AG09309 (cell line): ENCODE data around the gene IRF2.

Source experiments
- DNase-seq: peaks from one replicate; pipeline ENCODE4 v3.0.0-alpha.2; 2010; ENCODE audit warnings: low read depth
- H3K4me3 ChIP-seq: 2 replicates; pipeline ENCODE4 v1.5.1; 2011; ENCODE audit warnings: mild to moderate bottlenecking, low read depth, low read length, moderate library complexity; ENCODE audit not compliant: control insufficient read depth
- TF ChIP-seq, protein P1 (sequence below): IDR thresholded peaks from 2 replicates; pipeline ENCODE4 v1.5.1; 2011; ENCODE audit warnings: mild to moderate bottlenecking, low read depth, low read length, inconsistent platforms; ENCODE audit not compliant: insufficient read depth, control insufficient read depth; ENCODE audit errors: missing control alignments

IRF2 gene

DNA sequence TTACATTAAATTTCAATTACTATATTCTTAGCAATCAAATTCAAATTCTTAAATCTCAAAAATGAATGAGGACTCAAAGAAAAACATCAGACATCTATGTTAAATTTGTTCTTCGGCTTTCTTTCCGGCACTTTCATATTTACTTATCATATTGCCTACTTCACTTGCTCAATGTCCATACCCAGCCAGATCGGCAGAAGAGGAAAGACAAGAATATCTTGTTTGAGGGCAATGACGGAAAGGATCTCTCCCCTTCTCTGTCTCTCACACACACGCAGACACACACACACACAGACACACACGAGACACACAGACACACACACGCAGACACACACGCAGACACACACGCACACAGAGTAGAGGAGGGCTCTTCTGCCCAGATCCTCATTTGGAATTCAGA lies 13.2 kb upstream of the IRF2 start:
- TF ChIP-seq, protein P1, sequence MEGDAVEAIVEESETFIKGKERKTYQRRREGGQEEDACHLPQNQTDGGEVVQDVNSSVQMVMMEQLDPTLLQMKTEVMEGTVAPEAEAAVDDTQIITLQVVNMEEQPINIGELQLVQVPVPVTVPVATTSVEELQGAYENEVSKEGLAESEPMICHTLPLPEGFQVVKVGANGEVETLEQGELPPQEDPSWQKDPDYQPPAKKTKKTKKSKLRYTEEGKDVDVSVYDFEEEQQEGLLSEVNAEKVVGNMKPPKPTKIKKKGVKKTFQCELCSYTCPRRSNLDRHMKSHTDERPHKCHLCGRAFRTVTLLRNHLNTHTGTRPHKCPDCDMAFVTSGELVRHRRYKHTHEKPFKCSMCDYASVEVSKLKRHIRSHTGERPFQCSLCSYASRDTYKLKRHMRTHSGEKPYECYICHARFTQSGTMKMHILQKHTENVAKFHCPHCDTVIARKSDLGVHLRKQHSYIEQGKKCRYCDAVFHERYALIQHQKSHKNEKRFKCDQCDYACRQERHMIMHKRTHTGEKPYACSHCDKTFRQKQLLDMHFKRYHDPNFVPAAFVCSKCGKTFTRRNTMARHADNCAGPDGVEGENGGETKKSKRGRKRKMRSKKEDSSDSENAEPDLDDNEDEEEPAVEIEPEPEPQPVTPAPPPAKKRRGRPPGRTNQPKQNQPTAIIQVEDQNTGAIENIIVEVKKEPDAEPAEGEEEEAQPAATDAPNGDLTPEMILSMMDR: no peak
- no peak for DNase-seq
- no peak overlapping the region for H3K4me3 ChIP-seq

DNA sequence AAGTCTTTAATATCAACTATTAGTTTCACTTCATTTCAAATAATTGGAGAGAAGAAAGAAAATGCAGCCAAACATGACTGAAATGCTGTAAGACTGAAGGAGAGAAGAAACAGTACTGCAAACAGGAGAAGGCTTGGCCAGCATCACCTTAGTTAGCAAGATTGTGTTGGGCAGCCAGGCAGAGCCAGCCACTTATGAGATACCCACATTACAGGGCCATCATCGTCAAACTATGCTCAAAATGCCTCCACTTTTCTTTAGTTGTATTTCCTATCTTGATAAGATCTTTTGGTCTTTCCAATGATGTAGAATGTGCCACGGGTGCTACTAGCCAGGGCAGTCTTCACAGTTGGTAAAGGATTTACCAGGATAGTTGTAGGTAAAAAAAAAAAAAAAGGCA lies 10.9 kb upstream of the IRF2 start:
- H3K4me3 ChIP-seq: no peak overlapping the region
- TF ChIP-seq, protein P1: no peak
- no peak for DNase-seq

GRCh38 chr4:184481544-184481943 lies 7.2 kb upstream of the IRF2 start:
- no peak for DNase-seq
- H3K4me3 ChIP-seq: no peak overlapping the region
- TF ChIP-seq, protein P1: no peak

DNA sequence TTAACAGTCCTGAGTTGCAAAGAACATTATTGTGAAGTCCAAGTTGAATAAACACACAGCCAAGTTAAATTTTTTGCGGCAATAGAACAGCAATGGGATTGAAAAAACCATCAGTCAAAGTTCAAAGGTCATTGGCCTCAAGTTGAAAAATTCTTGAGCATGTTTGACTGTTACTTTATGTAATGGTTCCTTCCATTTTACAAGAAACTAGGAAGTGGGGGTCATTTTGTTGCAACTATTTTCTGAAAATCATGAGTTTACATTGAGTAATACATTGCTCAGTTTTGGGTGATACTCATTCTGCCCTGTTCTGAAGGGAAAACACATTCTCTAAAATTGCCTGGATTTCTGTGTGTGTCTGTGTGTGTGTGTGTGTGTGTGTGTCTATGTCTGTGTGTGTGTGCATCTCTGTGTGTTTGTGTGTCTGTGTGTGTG lies 5.2 kb upstream of the IRF2 start:
- TF ChIP-seq, protein P1: no peak
- no peak for DNase-seq
- H3K4me3 ChIP-seq: no peak overlapping the region

DNA sequence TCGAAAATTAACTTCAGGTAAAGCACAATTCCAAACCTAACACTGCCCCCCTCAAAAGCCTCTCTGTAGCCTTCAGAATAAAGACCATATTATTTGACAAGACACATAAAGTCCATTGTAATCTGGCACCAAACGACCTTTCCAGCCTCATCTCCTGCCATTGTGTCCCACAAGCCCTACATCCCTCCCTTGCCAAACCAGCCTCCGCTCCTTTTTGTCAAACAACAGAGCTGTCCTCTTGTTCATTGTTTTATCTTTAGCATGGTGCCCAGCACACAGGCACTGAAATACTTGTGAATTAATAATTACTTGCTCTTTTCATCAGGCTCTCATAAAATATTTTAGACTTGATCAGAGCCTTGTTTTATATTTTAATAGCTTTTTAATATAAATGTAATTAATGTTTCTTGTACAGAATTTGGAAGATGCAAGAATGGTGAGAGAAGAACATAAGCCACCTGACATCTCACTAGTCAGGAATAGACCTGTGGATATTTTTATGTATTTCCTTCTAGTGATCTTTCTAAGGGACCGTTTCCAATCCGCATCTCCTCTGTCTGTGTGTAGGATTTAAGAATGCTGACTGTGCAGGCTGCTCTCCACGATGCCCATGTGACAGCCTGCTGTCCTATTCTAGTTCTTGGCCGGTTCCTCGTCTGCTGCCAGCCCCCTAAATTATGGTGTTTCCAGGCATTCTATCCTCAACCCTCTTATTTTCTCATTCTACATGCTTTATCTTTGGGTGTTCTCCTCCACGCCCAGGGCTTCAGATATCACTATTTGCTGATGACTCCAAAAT lies 3.0 kb upstream of the IRF2 start:
- H3K4me3 ChIP-seq: no peak overlapping the region
- TF ChIP-seq, protein P1: no peak
- no peak for DNase-seq

- H3K4me3 ChIP-seq: no peak overlapping the region
- TF ChIP-seq, protein P1: no peak
- DNase-seq: no peak
Measured at GRCh38 chr4:184476695-184477094, 2.3 kb upstream of the IRF2 start.

DNA sequence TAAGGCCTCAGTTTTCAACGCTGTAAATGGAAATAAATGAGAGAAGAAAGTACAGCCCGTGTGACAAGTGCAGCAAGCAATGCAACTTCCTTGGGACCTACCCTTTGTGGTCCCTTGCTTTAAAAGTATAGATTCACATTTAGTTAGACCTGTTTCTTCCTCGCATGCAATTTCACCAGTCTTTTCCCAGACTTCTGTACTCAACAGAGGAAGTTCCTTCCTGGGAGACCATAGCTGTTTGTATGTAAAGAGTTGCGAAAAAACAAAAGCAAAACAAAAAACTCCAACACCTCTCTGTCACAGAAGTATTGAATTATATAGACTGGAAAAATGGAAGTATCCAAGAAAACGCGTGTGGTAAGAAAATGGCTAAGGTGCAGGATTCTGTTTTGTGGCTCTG lies 1.1 kb upstream of the IRF2 start:
- no peak for DNase-seq
- H3K4me3 ChIP-seq: peak overlapping the region; percentile 96
- TF ChIP-seq, protein P1: no peak
